T-helper 1 cell treated with Interleukin-12 subunit alpha and Interleukin-12 subunit beta and Interleukin-4 antibody, amounts not matched to agents 30 μg/mL and 1 μg/mL, for 36 hours (primary cell): ENCODE results near the gene MMP24OS.

Experiments
- H3K27ac Mint-ChIP-seq: one replicate; pipeline ENCODE4 v1.8.0; 2021; ENCODE audit warnings: mild to moderate bottlenecking, mixed read lengths
- H3K27me3 Mint-ChIP-seq: one replicate; pipeline ENCODE4 v1.8.0; 2021; ENCODE audit warnings: low read depth, mixed read lengths
- H3K36me3 Mint-ChIP-seq: one replicate; pipeline ENCODE4 v1.8.0; 2021; ENCODE audit warnings: low read depth, mixed read lengths
- H3K4me1 Mint-ChIP-seq: one replicate; pipeline ENCODE4 v1.8.0; 2021; ENCODE audit warnings: low read depth, mixed read lengths
- H3K4me3 Mint-ChIP-seq: one replicate; pipeline ENCODE4 v1.8.0; 2021; ENCODE audit warnings: mild to moderate bottlenecking, moderate library complexity, mixed read lengths
- H3K9me3 Mint-ChIP-seq: one replicate; pipeline ENCODE4 v1.8.0; 2021; ENCODE audit warnings: mixed read lengths

The MMP24OS gene

GRCh38 chr20:35279533-35280174, 1.7 kb upstream of the MMP24OS start:
- H3K4me3 Mint-ChIP-seq, result no peak overlapping the region
- H3K4me1 Mint-ChIP-seq, result peaks cover 16% of the 10 kb centered on the region
- H3K9me3 Mint-ChIP-seq, result no peaks in the 10 kb centered on the region
- H3K36me3 Mint-ChIP-seq, result peaks cover 27% of the 10 kb centered on the region
- H3K27me3 Mint-ChIP-seq, result no peaks in the 10 kb centered on the region
- H3K27ac Mint-ChIP-seq, result peak overlapping the region; percentile 9

GRCh38 chr20:35279040-35279439, 1.1 kb upstream of the MMP24OS start:
- peaks cover 14% of the 10 kb centered on the region for H3K4me1 Mint-ChIP-seq
- no peak overlapping the region for H3K4me3 Mint-ChIP-seq
- no peaks in the 10 kb centered on the region for H3K27me3 Mint-ChIP-seq
- H3K27ac Mint-ChIP-seq, result peak overlapping the region; percentile 79
- no peaks in the 10 kb centered on the region for H3K9me3 Mint-ChIP-seq
- H3K36me3 Mint-ChIP-seq, result peaks cover 27% of the 10 kb centered on the region

- Mint-ChIP-seq H3K36me3 (peaks cover 24% of the 10 kb centered on the region), H3K4me3 (peak overlapping the region; percentile 99)
Observed at GRCh38 chr20:35277127-35277526, 795 bp downstream of the MMP24OS start.

GRCh38 chr20:35276408-35276807, 1.5 kb downstream of the MMP24OS start:
- Mint-ChIP-seq H3K4me3 (peak overlapping the region; percentile 99), H3K9me3 (no peaks in the 10 kb centered on the region), H3K27ac (peak overlapping the region; percentile 100), H3K4me1 (peaks cover 2% of the 10 kb centered on the region), H3K27me3 (no peaks in the 10 kb centered on the region), H3K36me3 (peaks cover 22% of the 10 kb centered on the region)

More at GRCh38 chr20:35277127-35277526, 795 bp downstream of the MMP24OS start:
- Mint-ChIP-seq H3K27me3 (no peaks in the 10 kb centered on the region), H3K27ac (peak overlapping the region; percentile 100), H3K9me3 (no peaks in the 10 kb centered on the region), H3K4me1 (peaks cover 4% of the 10 kb centered on the region)

- Mint-ChIP-seq H3K27me3 (no peaks in the 10 kb centered on the region), H3K4me3 (peak overlapping the region; percentile 99), H3K4me1 (peaks cover 2% of the 10 kb centered on the region), H3K9me3 (no peaks in the 10 kb centered on the region), H3K36me3 (peaks cover 26% of the 10 kb centered on the region), H3K27ac (no peak overlapping the region)
Observed at GRCh38 chr20:35275741-35276251, 2.1 kb downstream of the MMP24OS start.

- peaks cover 24% of the 10 kb centered on the region for H3K36me3 Mint-ChIP-seq
- H3K4me3 Mint-ChIP-seq, result no peak overlapping the region
- no peak overlapping the region for H3K27ac Mint-ChIP-seq
- no peaks in the 10 kb centered on the region for H3K27me3 Mint-ChIP-seq
- no peaks in the 10 kb centered on the region for H3K9me3 Mint-ChIP-seq
- H3K4me1 Mint-ChIP-seq, result peaks cover 2% of the 10 kb centered on the region
Observed at GRCh38 chr20:35274172-35275092, 3.5 kb downstream of the MMP24OS start.

- H3K27ac Mint-ChIP-seq, result no peak overlapping the region
- H3K4me3 Mint-ChIP-seq, result no peak overlapping the region
- H3K4me1 Mint-ChIP-seq, result peaks cover 2% of the 10 kb centered on the region
- H3K36me3 Mint-ChIP-seq, result peaks cover 24% of the 10 kb centered on the region
- H3K27me3 Mint-ChIP-seq, result no peaks in the 10 kb centered on the region
- H3K9me3 Mint-ChIP-seq, result no peaks in the 10 kb centered on the region
Observed at GRCh38 chr20:35273449-35274171, 4.3 kb downstream of the MMP24OS start.

GRCh38 chr20:35271904-35272303, 6.0 kb downstream of the MMP24OS start:
- no peak overlapping the region for H3K27ac Mint-ChIP-seq
- no peaks in the 10 kb centered on the region for H3K9me3 Mint-ChIP-seq

GRCh38 chr20:35271073-35271882, 6.6 kb downstream of the MMP24OS start:
- H3K36me3 Mint-ChIP-seq, result peaks cover 21% of the 10 kb centered on the region

More at GRCh38 chr20:35271904-35272303, 6.0 kb downstream of the MMP24OS start:
- Mint-ChIP-seq H3K4me3 (no peak overlapping the region), H3K27me3 (no peaks in the 10 kb centered on the region), H3K36me3 (peaks cover 15% of the 10 kb centered on the region), H3K4me1 (peaks cover 1% of the 10 kb centered on the region)

GRCh38 chr20:35270021-35270902, 7.7 kb downstream of the MMP24OS start:
- H3K27ac Mint-ChIP-seq, result no peak overlapping the region
- no peaks in the 10 kb centered on the region for H3K9me3 Mint-ChIP-seq
- H3K27me3 Mint-ChIP-seq, result no peaks in the 10 kb centered on the region
- no peak overlapping the region for H3K4me3 Mint-ChIP-seq
- no peaks in the 10 kb centered on the region for H3K4me1 Mint-ChIP-seq
- peaks cover 21% of the 10 kb centered on the region for H3K36me3 Mint-ChIP-seq

More at GRCh38 chr20:35271073-35271882, 6.6 kb downstream of the MMP24OS start:
- Mint-ChIP-seq H3K4me1 (peaks cover 1% of the 10 kb centered on the region), H3K27me3 (no peaks in the 10 kb centered on the region), H3K4me3 (no peak overlapping the region), H3K9me3 (no peaks in the 10 kb centered on the region), H3K27ac (no peak overlapping the region)

- H3K27me3 Mint-ChIP-seq, result no peaks in the 10 kb centered on the region
- H3K9me3 Mint-ChIP-seq, result no peaks in the 10 kb centered on the region
- H3K4me1 Mint-ChIP-seq, result no peaks in the 10 kb centered on the region
- no peak overlapping the region for H3K4me3 Mint-ChIP-seq
- H3K27ac Mint-ChIP-seq, result no peak overlapping the region
- H3K36me3 Mint-ChIP-seq, result peaks cover 21% of the 10 kb centered on the region
Observed at GRCh38 chr20:35269055-35269781, 8.7 kb downstream of the MMP24OS start.

GRCh38 chr20:35267092-35267491, 10.8 kb downstream of the MMP24OS start:
- H3K27ac Mint-ChIP-seq, result no peak overlapping the region
- H3K36me3 Mint-ChIP-seq, result peaks cover 28% of the 10 kb centered on the region
- no peak overlapping the region for H3K4me3 Mint-ChIP-seq
- no peaks in the 10 kb centered on the region for H3K27me3 Mint-ChIP-seq
- H3K9me3 Mint-ChIP-seq, result no peaks in the 10 kb centered on the region
- H3K4me1 Mint-ChIP-seq, result no peaks in the 10 kb centered on the region
